Stomach (tissue), 4 donors: ENCODE data around the gene PLCG2.

Experiments used
- CTCF ChIP-seq, 7 experiments: fragments of 450-650 bp in 4 of 7; fragments of 200-600 bp in 3 of 7; sonication (generic) in 3 of 7; IDR thresholded peaks; one replicate each; pipeline ENCODE4 v1.5.1; 2016 to 2019; ENCODE audit warnings: antibody characterized with exemption in 7 of 7, control low read depth in 2 of 7, mild to moderate bottlenecking in 1 of 7
- POLR2A ChIP-seq, 4 donors: fragments of 450-650 bp; IDR thresholded peaks; one replicate each; pipeline ENCODE4 v1.6.1; 2016; ENCODE audit warnings: antibody characterized with exemption in 4 of 4, control low read depth in 2 of 4, mild to moderate bottlenecking in 1 of 4, moderate library complexity in 1 of 4
- POLR2AphosphoS5 ChIP-seq, 3 donors: sonication (generic); formaldehyde crosslinking; IDR thresholded peaks; one replicate each; pipeline ENCODE4 v1.6.1; 2016; ENCODE audit warnings: antibody characterized with exemption in 3 of 3

DNA sequence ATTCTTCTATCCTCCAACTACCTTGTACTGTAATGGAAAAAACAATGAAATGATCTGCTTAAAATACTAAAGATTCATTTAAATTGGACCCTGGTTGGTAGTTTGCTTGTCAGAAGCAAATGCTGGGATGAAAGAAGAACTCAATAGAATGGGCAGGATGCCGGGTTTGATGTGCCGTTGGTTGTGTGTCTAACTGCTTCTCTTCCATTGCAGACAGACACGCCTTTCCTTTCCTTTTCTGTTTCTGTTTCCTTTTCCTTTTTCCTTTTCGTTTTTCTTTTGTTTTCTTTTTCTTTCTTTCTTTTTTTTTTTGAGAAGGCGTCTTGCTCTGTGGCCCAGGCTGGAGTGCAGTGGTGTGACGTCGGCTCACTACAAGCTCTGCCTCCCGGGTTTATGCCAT, 64.6 kb downstream of the PLCG2 start:
- no peak for TF ChIP-seq CTCF (IDR thresholded peaks at IDR 0.05)
- no peak for TF ChIP-seq POLR2AphosphoS5 (IDR thresholded peaks at IDR 0.05)
- no peak for TF ChIP-seq POLR2A (IDR thresholded peaks at IDR 0.05)
